Measurements from ENCODE around the gene TAS2R60.

GRCh38 chr7:143448429-143448828 lies 5.2 kb downstream of the TAS2R60 start:
- TF ChIP-seq CTCF (IDR thresholded peaks at IDR 0.05) (no peak), EP300 (IDR thresholded peaks at IDR 0.05) (no peak), POLR2A (IDR thresholded peaks at IDR 0.05; ENCODE audit: low read depth) (no peak), POLR2AphosphoS5 (IDR thresholded peaks at IDR 0.05) (no peak)

All from esophagus muscularis mucosa (tissue), 4 donors.